ENCODE measurements around the gene MBD5.

MBD5 gene

GRCh38 chr2:148023861-148024260 lies 3.0 kb downstream of the MBD5 start:
- H3K9ac ChIP-seq (ENCODE audit: low read depth, low read length), result no peak overlapping the region
- peaks cover 9% of the 10 kb centered on the region; the same call in 1 of the 2 replicates for H3K4me1 ChIP-seq (ENCODE audit: control insufficient read depth, insufficient read depth, low read length)
- no peaks in the 10 kb centered on the region for H3K27me3 ChIP-seq (ENCODE audit: control insufficient read depth, insufficient read depth, low read length)
- H3K27ac ChIP-seq (ENCODE audit: low read depth, low read length), result no peak overlapping the region
- no peaks in the 10 kb centered on the region for H3K9me3 ChIP-seq (ENCODE audit: control insufficient read depth, insufficient read depth, low read length)
- no peak overlapping the region for H3K4me3 ChIP-seq (ENCODE audit: low read depth, low read length)
- H3K36me3 ChIP-seq (ENCODE audit: control insufficient read depth, insufficient read depth, low read length), result no peaks in the 10 kb centered on the region

GRCh38 chr2:148026573-148026972 lies 5.7 kb downstream of the MBD5 start:
- Histone ChIP-seq H3K27me3 (ENCODE audit: control insufficient read depth, insufficient read depth, low read length) (no peaks in the 10 kb centered on the region), H3K36me3 (ENCODE audit: control insufficient read depth, insufficient read depth, low read length) (no peaks in the 10 kb centered on the region), H3K9me3 (ENCODE audit: control insufficient read depth, insufficient read depth, low read length) (no peaks in the 10 kb centered on the region), H3K4me1 (ENCODE audit: control insufficient read depth, insufficient read depth, low read length) (peaks cover 9% of the 10 kb centered on the region; the same call in 1 of the 2 replicates), H3K9ac (ENCODE audit: low read depth, low read length) (no peak overlapping the region), H3K4me3 (ENCODE audit: low read depth, low read length) (no peak overlapping the region), H3K27ac (ENCODE audit: low read depth, low read length) (no peak overlapping the region)

- H3K27me3 ChIP-seq (ENCODE audit: control insufficient read depth, insufficient read depth, low read length), result no peaks in the 10 kb centered on the region
- H3K9ac ChIP-seq (ENCODE audit: low read depth, low read length), result no peak overlapping the region
- H3K4me3 ChIP-seq (ENCODE audit: low read depth, low read length), result no peak overlapping the region
- H3K27ac ChIP-seq (ENCODE audit: low read depth, low read length), result no peak overlapping the region
- no peaks in the 10 kb centered on the region for H3K36me3 ChIP-seq (ENCODE audit: control insufficient read depth, insufficient read depth, low read length)
- no peaks in the 10 kb centered on the region for H3K9me3 ChIP-seq (ENCODE audit: control insufficient read depth, insufficient read depth, low read length)
- H3K4me1 ChIP-seq (ENCODE audit: control insufficient read depth, insufficient read depth, low read length), result peaks cover 2% of the 10 kb centered on the region; the same call in 1 of the 2 replicates
Observed at GRCh38 chr2:148027822-148028221, 6.9 kb downstream of the MBD5 start.

- no peak overlapping the region for H3K4me3 ChIP-seq (ENCODE audit: low read depth, low read length)
- no peaks in the 10 kb centered on the region for H3K4me1 ChIP-seq (ENCODE audit: control insufficient read depth, insufficient read depth, low read length)
- no peaks in the 10 kb centered on the region for H3K9me3 ChIP-seq (ENCODE audit: control insufficient read depth, insufficient read depth, low read length)
- no peak overlapping the region for H3K9ac ChIP-seq (ENCODE audit: low read depth, low read length)
- H3K27ac ChIP-seq (ENCODE audit: low read depth, low read length), result no peak overlapping the region
- no peaks in the 10 kb centered on the region for H3K36me3 ChIP-seq (ENCODE audit: control insufficient read depth, insufficient read depth, low read length)
- H3K27me3 ChIP-seq (ENCODE audit: control insufficient read depth, insufficient read depth, low read length), result no peaks in the 10 kb centered on the region
Observed at GRCh38 chr2:148028781-148029180, 7.9 kb downstream of the MBD5 start.

- Histone ChIP-seq H3K4me3 (ENCODE audit: low read depth, low read length) (no peak overlapping the region), H3K27me3 (ENCODE audit: control insufficient read depth, insufficient read depth, low read length) (no peaks in the 10 kb centered on the region), H3K36me3 (ENCODE audit: control insufficient read depth, insufficient read depth, low read length) (no peaks in the 10 kb centered on the region), H3K9me3 (ENCODE audit: control insufficient read depth, insufficient read depth, low read length) (no peaks in the 10 kb centered on the region), H3K27ac (ENCODE audit: low read depth, low read length) (no peak overlapping the region), H3K4me1 (ENCODE audit: control insufficient read depth, insufficient read depth, low read length) (no peaks in the 10 kb centered on the region), H3K9ac (ENCODE audit: low read depth, low read length) (no peak overlapping the region)
Observed at GRCh38 chr2:148031152-148031551, 10.3 kb downstream of the MBD5 start.

- no peak overlapping the region for H3K9ac ChIP-seq (ENCODE audit: low read depth, low read length)
- H3K27ac ChIP-seq (ENCODE audit: low read depth, low read length), result no peak overlapping the region
- H3K9me3 ChIP-seq (ENCODE audit: control insufficient read depth, insufficient read depth, low read length), result no peaks in the 10 kb centered on the region
- H3K36me3 ChIP-seq (ENCODE audit: control insufficient read depth, insufficient read depth, low read length), result no peaks in the 10 kb centered on the region
- H3K4me3 ChIP-seq (ENCODE audit: low read depth, low read length), result no peak overlapping the region
- H3K27me3 ChIP-seq (ENCODE audit: control insufficient read depth, insufficient read depth, low read length), result no peaks in the 10 kb centered on the region
- peaks cover 2% of the 10 kb centered on the region; the same call in 1 of the 2 replicates for H3K4me1 ChIP-seq (ENCODE audit: control insufficient read depth, insufficient read depth, low read length)
Observed at GRCh38 chr2:148032215-148032614, 11.3 kb downstream of the MBD5 start.

GRCh38 chr2:148039783-148040182 lies 18.9 kb downstream of the MBD5 start:
- no peak overlapping the region for H3K27ac ChIP-seq (ENCODE audit: low read depth, low read length)
- no peaks in the 10 kb centered on the region for H3K9me3 ChIP-seq (ENCODE audit: control insufficient read depth, insufficient read depth, low read length)
- no peak overlapping the region for H3K4me3 ChIP-seq (ENCODE audit: low read depth, low read length)
- H3K9ac ChIP-seq (ENCODE audit: low read depth, low read length), result no peak overlapping the region
- no peaks in the 10 kb centered on the region for H3K36me3 ChIP-seq (ENCODE audit: control insufficient read depth, insufficient read depth, low read length)
- H3K4me1 ChIP-seq (ENCODE audit: control insufficient read depth, insufficient read depth, low read length), result peaks cover 24% of the 10 kb centered on the region
- H3K27me3 ChIP-seq (ENCODE audit: control insufficient read depth, insufficient read depth, low read length), result no peaks in the 10 kb centered on the region

- Histone ChIP-seq H3K27ac (ENCODE audit: low read depth, low read length) (no peak overlapping the region), H3K36me3 (ENCODE audit: control insufficient read depth, insufficient read depth, low read length) (no peaks in the 10 kb centered on the region), H3K4me3 (ENCODE audit: low read depth, low read length) (no peak overlapping the region), H3K27me3 (ENCODE audit: control insufficient read depth, insufficient read depth, low read length) (no peaks in the 10 kb centered on the region), H3K4me1 (ENCODE audit: control insufficient read depth, insufficient read depth, low read length) (peaks cover 32% of the 10 kb centered on the region), H3K9ac (ENCODE audit: low read depth, low read length) (no peak overlapping the region), H3K9me3 (ENCODE audit: control insufficient read depth, insufficient read depth, low read length) (no peaks in the 10 kb centered on the region)
Observed at GRCh38 chr2:148042219-148042618, 21.3 kb downstream of the MBD5 start.

GRCh38 chr2:148044322-148044721 lies 23.4 kb downstream of the MBD5 start:
- H3K27me3 ChIP-seq (ENCODE audit: control insufficient read depth, insufficient read depth, low read length), result no peaks in the 10 kb centered on the region
- H3K4me1 ChIP-seq (ENCODE audit: control insufficient read depth, insufficient read depth, low read length), result peaks cover 38% of the 10 kb centered on the region
- no peaks in the 10 kb centered on the region for H3K9me3 ChIP-seq (ENCODE audit: control insufficient read depth, insufficient read depth, low read length)
- H3K9ac ChIP-seq (ENCODE audit: low read depth, low read length), result no peak overlapping the region
- H3K4me3 ChIP-seq (ENCODE audit: low read depth, low read length), result no peak overlapping the region
- H3K36me3 ChIP-seq (ENCODE audit: control insufficient read depth, insufficient read depth, low read length), result no peaks in the 10 kb centered on the region
- no peak overlapping the region for H3K27ac ChIP-seq (ENCODE audit: low read depth, low read length)

- H3K9me3 ChIP-seq (ENCODE audit: control insufficient read depth, insufficient read depth, low read length), result no peaks in the 10 kb centered on the region
- H3K4me1 ChIP-seq (ENCODE audit: control insufficient read depth, insufficient read depth, low read length), result peaks cover 49% of the 10 kb centered on the region
- H3K27ac ChIP-seq (ENCODE audit: low read depth, low read length), result no peak overlapping the region
- H3K27me3 ChIP-seq (ENCODE audit: control insufficient read depth, insufficient read depth, low read length), result no peaks in the 10 kb centered on the region
- no peak overlapping the region for H3K9ac ChIP-seq (ENCODE audit: low read depth, low read length)
- H3K36me3 ChIP-seq (ENCODE audit: control insufficient read depth, insufficient read depth, low read length), result no peaks in the 10 kb centered on the region
- H3K4me3 ChIP-seq (ENCODE audit: low read depth, low read length), result no peak overlapping the region
Observed at GRCh38 chr2:148046802-148047201, 25.9 kb downstream of the MBD5 start.

GRCh38 chr2:148048475-148049221 lies 27.8 kb downstream of the MBD5 start:
- Histone ChIP-seq H3K36me3 (ENCODE audit: control insufficient read depth, insufficient read depth, low read length) (no peaks in the 10 kb centered on the region), H3K4me1 (ENCODE audit: control insufficient read depth, insufficient read depth, low read length) (peaks cover 46% of the 10 kb centered on the region), H3K27me3 (ENCODE audit: control insufficient read depth, insufficient read depth, low read length) (no peaks in the 10 kb centered on the region), H3K4me3 (ENCODE audit: low read depth, low read length) (no peak overlapping the region), H3K27ac (ENCODE audit: low read depth, low read length) (no peak overlapping the region), H3K9ac (ENCODE audit: low read depth, low read length) (no peak overlapping the region), H3K9me3 (ENCODE audit: control insufficient read depth, insufficient read depth, low read length) (no peaks in the 10 kb centered on the region)
